GM12875 (cell line): ENCODE data around the gene RELCH.

Source experiments
- H3K4me3 ChIP-seq: one replicate; pipeline ENCODE4 v1.5.1; 2011; ENCODE audit warnings: low read depth, low read length, control low read depth
- CTCF ChIP-seq: IDR thresholded peaks from 2 replicates; pipeline ENCODE4 v1.5.1; 2011; ENCODE audit warnings: low read depth, mild to moderate bottlenecking, control low read depth, inconsistent platforms, low read length, moderate library complexity, borderline replicate concordance; ENCODE audit not compliant: insufficient read depth

The RELCH gene

GRCh38 chr18:62328586-62329525 is 141.8 kb downstream of the RELCH start:
- no peak for TF ChIP-seq CTCF
- H3K4me3 ChIP-seq, result no peak overlapping the region

- H3K4me3 ChIP-seq, result no peak overlapping the region
- TF ChIP-seq CTCF, result no peak
Observed at GRCh38 chr18:62329691-62330454, 142.8 kb downstream of the RELCH start.

- TF ChIP-seq CTCF, result no peak
- H3K4me3 ChIP-seq, result no peak overlapping the region
Observed at GRCh38 chr18:62330650-62331049, 143.6 kb downstream of the RELCH start.

- no peak overlapping the region for H3K4me3 ChIP-seq
- TF ChIP-seq CTCF, result no peak
Observed at GRCh38 chr18:62331581-62332356, 144.7 kb downstream of the RELCH start.

- TF ChIP-seq CTCF, result no peak
- H3K4me3 ChIP-seq, result no peak overlapping the region
Observed at GRCh38 chr18:62332431-62332830, 145.4 kb downstream of the RELCH start.

GRCh38 chr18:62332964-62333695 is 146.1 kb downstream of the RELCH start:
- no peak for TF ChIP-seq CTCF
- H3K4me3 ChIP-seq, result no peak overlapping the region
